H4 (cell line): ENCODE data around the gene SLC13A1. TPM values are rescaled to one million over a fixed set of nuclear protein-coding genes. Genes with fewer than 3 reads are reported as not detected.
"Not testable (repeated sequence)": the region's sequence is repeated elsewhere in the genome, so short reads cannot be mapped to it uniquely, and the experiment has no call there.

ENCODE experiments used
- DNase-seq: peaks from one replicate; pipeline ENCODE4 v3.0.0-alpha.2; 2015; ENCODE audit warnings: low spot score
- total RNA-seq: library from RNA; depleted of rRNA; stranded (reverse); fragments of >200 nt; shearing (Covaris generic); gene quantifications from 2 replicates; pipeline ENCODE4 v1.2.3, GENCODE V29; 2014; rRNA removed

Gene SLC13A1
- total RNA-seq: not detected in 2 replicates

GRCh38 chr7:123199883-123200282 lies at the start of gene SLC13A1:
Gene SLC13A1, minus strand, starts transcription at chr7:123199969. Its CDS starts 23 bp downstream, at chr7:123199946.
- no peak for DNase-seq

- DNase-seq: no peak
Measured at GRCh38 chr7:123244768-123245167, 45.0 kb upstream of the SLC13A1 start.

GRCh38 chr7:123242467-123243092 lies 42.8 kb upstream of the SLC13A1 start:
- DNase-seq: peak; percentile 7

GRCh38 chr7:123241809-123242208 lies 42.0 kb upstream of the SLC13A1 start:
- DNase-seq: no peak

- DNase-seq: no peak
Measured at GRCh38 chr7:123231021-123232000, 31.5 kb upstream of the SLC13A1 start.

- no peak for DNase-seq
Measured at GRCh38 chr7:123230603-123231002, 30.8 kb upstream of the SLC13A1 start.

GRCh38 chr7:123230147-123230546 lies 30.4 kb upstream of the SLC13A1 start:
- DNase-seq: no peak

GRCh38 chr7:123229426-123229825 lies 29.7 kb upstream of the SLC13A1 start:
- no peak for DNase-seq

GRCh38 chr7:123227666-123228065 lies 27.9 kb upstream of the SLC13A1 start:
- not testable (repeated sequence) for DNase-seq

- no peak for DNase-seq
Measured at GRCh38 chr7:123220396-123220795, 20.6 kb upstream of the SLC13A1 start.

GRCh38 chr7:123218866-123219265 lies 19.1 kb upstream of the SLC13A1 start:
- DNase-seq: no peak

- no peak for DNase-seq
Measured at GRCh38 chr7:123216825-123217224, 17.1 kb upstream of the SLC13A1 start.

- DNase-seq: no peak
Measured at GRCh38 chr7:123215350-123215749, 15.6 kb upstream of the SLC13A1 start.

- no peak for DNase-seq
Measured at GRCh38 chr7:123211545-123211944, 11.8 kb upstream of the SLC13A1 start.

GRCh38 chr7:123210986-123211385 lies 11.2 kb upstream of the SLC13A1 start:
- peak; percentile 58 for DNase-seq

GRCh38 chr7:123209786-123210185 lies 10.0 kb upstream of the SLC13A1 start:
- no peak for DNase-seq

GRCh38 chr7:123208793-123209192 lies 9.0 kb upstream of the SLC13A1 start:
- DNase-seq: peak; percentile 32

GRCh38 chr7:123204206-123204835 lies 4.6 kb upstream of the SLC13A1 start:
- no peak for DNase-seq

- DNase-seq: no peak
Measured at GRCh38 chr7:123201901-123202300, 2.1 kb upstream of the SLC13A1 start.

- no peak for DNase-seq
Measured at GRCh38 chr7:123198668-123199652, 809 bp downstream of the SLC13A1 start.

GRCh38 chr7:123198111-123198510 lies 1.7 kb downstream of the SLC13A1 start:
- no peak for DNase-seq
